Adrenal gland (tissue), 5 donors: ENCODE results near the gene TPCN1.

Experiments
- POLR2A ChIP-seq, 2 donors: fragments of 450-650 bp; IDR thresholded peaks; one replicate each; pipeline ENCODE4 v1.6.1; 2017; ENCODE audit warnings: antibody characterized with exemption in 2 of 2, mild to moderate bottlenecking in 2 of 2, moderate library complexity in 1 of 2
- TF ChIP-seq, protein P1 (sequence below), 6 experiments: fragments of 450-650 bp in 4 of 6; fragments of 200-600 bp in 2 of 6; sonication (generic) in 1 of 6; IDR thresholded peaks; 1 replicate in 5 of 6; 2 replicates in 1 of 6; pipeline versions ENCODE4 v1.5.1 to v1.8.0; 2016 to 2021; ENCODE audit warnings: antibody characterized with exemption in 6 of 6, mild to moderate bottlenecking in 2 of 6, moderate library complexity in 1 of 6
- donor health status: DM: no; HTN: no; CAD: no.

DNA sequence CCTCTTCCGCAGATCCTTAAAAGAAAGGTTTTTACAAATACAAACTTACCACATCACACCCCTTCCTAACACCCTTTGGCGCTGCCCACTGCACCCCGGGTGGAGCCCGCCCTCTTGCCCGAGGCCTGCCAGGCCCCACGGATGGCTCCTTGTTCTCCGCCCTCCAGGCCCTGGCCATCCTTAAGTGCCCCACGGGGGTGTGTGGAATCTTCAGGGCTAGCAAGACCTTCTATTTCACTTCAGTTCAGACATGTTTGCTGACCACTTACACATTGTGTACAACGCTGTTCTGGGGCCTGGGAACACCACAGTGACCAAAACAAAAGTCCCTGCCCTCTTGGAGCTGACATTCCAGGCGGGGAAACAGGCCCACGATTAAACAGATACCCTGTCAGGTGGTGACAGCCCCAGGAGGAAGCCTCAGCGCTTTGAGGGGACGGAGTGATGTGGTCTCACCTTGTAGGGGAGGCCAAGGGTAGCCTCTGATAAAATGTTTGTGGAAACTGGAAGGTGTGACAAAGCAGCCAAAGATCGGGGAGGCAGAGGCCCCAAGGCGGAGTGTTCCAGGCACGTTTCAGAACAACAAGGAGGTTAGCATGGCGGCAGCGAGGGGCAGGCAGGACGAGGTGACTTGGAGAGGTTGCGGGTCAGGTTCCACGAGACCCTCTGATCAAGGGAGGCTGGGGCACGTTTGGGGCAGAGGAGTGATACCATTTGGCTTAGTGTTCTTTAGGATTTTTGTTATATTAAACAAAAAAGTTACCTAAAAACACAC, 27.0 kb downstream of the TPCN1 start:
- TF ChIP-seq, protein P1, sequence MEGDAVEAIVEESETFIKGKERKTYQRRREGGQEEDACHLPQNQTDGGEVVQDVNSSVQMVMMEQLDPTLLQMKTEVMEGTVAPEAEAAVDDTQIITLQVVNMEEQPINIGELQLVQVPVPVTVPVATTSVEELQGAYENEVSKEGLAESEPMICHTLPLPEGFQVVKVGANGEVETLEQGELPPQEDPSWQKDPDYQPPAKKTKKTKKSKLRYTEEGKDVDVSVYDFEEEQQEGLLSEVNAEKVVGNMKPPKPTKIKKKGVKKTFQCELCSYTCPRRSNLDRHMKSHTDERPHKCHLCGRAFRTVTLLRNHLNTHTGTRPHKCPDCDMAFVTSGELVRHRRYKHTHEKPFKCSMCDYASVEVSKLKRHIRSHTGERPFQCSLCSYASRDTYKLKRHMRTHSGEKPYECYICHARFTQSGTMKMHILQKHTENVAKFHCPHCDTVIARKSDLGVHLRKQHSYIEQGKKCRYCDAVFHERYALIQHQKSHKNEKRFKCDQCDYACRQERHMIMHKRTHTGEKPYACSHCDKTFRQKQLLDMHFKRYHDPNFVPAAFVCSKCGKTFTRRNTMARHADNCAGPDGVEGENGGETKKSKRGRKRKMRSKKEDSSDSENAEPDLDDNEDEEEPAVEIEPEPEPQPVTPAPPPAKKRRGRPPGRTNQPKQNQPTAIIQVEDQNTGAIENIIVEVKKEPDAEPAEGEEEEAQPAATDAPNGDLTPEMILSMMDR (IDR thresholded peaks at IDR 0.05): no peak
- TF ChIP-seq POLR2A (IDR thresholded peaks at IDR 0.05): no peak
